ENCODE measurements around the gene VIPR2. TPM values are rescaled to one million over a fixed set of nuclear protein-coding genes. Genes with fewer than 3 reads are reported as not detected.

Gene VIPR2
- total RNA-seq, 4 donors from 2014 or later = 0.33 to 0.56 TPM; not detected in 2

DNA sequence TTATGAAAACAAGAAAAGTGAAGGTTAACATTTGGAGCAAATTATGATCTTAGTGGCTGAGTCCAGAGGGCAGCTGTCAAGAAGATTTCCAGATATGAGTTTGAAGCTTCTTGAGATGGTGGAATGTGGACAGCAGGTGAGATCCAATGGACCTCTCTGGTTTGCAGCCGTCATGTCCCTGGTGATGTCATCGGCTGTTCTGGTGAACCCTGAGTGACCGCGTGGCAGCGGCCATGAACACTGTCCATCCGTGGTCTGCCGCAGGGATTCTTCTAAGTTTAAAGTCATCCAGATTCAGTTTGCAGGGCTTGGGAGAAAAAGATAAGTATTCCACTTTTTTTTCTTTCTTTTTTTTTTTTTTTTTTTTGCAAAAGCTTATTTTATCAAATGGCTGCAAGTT, 15.8 kb upstream of the VIPR2 start:
- intact Hi-C loops (cut with DNase I) = no loop called here
- H3K27me3 ChIP-seq = no peaks in the 10 kb centered on the region
- no peaks in the 10 kb centered on the region for H3K9me3 ChIP-seq
- no peak for TF ChIP-seq POLR2A (IDR thresholded peaks at IDR 0.05)
- TF ChIP-seq, protein P1, sequence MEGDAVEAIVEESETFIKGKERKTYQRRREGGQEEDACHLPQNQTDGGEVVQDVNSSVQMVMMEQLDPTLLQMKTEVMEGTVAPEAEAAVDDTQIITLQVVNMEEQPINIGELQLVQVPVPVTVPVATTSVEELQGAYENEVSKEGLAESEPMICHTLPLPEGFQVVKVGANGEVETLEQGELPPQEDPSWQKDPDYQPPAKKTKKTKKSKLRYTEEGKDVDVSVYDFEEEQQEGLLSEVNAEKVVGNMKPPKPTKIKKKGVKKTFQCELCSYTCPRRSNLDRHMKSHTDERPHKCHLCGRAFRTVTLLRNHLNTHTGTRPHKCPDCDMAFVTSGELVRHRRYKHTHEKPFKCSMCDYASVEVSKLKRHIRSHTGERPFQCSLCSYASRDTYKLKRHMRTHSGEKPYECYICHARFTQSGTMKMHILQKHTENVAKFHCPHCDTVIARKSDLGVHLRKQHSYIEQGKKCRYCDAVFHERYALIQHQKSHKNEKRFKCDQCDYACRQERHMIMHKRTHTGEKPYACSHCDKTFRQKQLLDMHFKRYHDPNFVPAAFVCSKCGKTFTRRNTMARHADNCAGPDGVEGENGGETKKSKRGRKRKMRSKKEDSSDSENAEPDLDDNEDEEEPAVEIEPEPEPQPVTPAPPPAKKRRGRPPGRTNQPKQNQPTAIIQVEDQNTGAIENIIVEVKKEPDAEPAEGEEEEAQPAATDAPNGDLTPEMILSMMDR (IDR thresholded peaks at IDR 0.05) = no peak
- no peak overlapping the region for H3K4me3 ChIP-seq (replicated peaks in 1 of 3)
- H3K36me3 ChIP-seq = no peaks in the 10 kb centered on the region
- H3K27ac ChIP-seq = no peak overlapping the region
- H3K4me1 ChIP-seq = no peaks in the 10 kb centered on the region
- WGBS, 2 donors = 89 to 91% methylated on average over 7 of the region's 7 CpGs
- no peak for DNase-seq

DNA sequence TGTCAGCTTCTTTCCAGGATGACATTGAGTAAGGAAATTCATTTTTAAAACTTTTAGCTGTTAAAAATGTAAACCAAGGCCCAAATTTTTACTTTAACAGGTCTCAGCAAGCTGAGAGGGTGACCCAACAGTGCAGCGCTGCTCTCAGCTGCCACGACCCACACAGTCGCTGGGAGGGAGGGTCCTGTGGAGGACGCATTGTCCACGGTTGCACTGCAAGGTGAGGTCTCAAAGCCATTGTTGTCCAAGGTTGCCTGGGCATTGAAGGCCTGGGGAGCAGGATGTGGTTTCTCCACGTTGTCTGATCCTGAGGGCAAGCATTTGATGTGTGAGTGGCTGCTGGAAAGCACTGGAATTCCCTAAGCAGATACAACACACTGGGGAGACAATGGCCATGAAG, 15.1 kb upstream of the VIPR2 start:
- Histone ChIP-seq H3K27ac (no peak overlapping the region), H3K4me3 (replicated peaks in 1 of 3) (no peak overlapping the region), H3K4me1 (no peaks in the 10 kb centered on the region), H3K36me3 (no peaks in the 10 kb centered on the region), H3K9me3 (no peaks in the 10 kb centered on the region), H3K27me3 (no peaks in the 10 kb centered on the region)
- WGBS, 2 donors = 79 to 84% methylated on average over 6 of the region's 6 CpGs
- no peak for TF ChIP-seq POLR2A (IDR thresholded peaks at IDR 0.05)
- TF ChIP-seq, protein P1 (IDR thresholded peaks at IDR 0.05) = no peak
- intact Hi-C loops (cut with DNase I) = no loop called here
- DNase-seq = no peak

DNA sequence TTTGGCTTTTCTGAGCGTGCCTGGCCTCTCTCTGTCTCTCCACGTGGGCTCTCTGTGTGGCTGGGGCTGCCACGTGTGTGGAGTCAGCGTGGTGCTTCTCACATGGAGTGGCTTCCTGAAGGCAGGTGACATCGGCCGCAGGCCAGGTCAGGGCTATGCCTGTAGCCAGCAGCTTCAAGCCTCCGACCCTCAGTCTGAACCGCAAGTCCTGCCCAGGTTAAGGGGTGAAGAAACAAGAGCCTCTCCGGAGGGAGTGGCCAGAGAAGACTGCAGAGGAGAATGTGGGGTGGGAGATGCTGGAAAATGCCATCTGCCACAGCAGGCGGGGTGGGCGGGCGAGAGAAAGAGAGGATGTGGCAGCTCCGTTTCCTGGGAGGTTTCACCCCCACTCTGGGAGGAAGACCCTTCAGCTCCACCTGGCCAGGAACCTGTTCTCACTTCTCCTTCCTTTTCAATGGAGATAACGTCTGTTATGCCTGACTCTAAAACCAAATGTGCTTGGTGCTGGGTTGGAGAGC, 14.3 kb upstream of the VIPR2 start:
- no peaks in the 10 kb centered on the region for H3K9me3 ChIP-seq

DNA sequence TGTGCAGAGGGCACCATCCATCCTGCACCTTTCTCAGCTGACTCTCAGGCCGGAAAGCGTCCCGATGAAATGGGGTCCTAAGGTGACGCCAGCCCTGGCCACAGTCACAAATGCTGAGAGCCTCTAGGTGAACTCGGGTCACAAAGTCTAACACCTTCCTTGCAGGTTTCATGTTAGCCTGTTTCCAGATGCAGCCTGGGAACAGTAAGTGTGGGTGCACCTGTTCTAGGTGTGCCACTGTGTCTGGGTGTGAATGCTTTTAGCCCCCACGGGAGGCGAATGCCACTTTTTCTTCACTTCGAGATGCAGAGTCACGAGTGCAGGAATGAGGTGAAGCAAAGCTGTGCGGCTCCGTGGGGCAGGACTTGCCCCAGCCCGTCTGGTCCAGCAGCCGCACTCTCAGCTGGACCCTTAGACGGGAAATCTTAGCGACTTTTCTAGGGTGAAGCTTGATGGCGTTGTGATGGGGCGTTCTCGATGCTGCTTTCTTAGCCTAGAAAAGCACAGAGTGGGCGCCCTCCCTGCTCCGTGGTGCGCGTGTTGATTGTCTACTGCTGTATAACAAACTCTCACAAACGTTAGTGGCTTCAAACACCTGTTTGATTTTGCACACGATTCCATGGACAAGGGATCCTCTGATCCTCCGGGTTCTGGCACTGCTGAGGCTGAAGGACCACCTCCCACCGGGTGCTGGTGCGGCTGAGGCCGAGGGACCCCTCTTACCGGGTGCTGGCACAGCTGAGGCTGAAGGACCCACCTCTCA, 13.6 kb upstream of the VIPR2 start:
- 88 to 90% methylated on average over 27 to 29 of the region's 29 CpGs for WGBS, 2 donors
- TF ChIP-seq POLR2A (IDR thresholded peaks at IDR 0.05) = no peak
- TF ChIP-seq, protein P1 (IDR thresholded peaks at IDR 0.05) = no peak
- Histone ChIP-seq H3K9me3 (no peaks in the 10 kb centered on the region), H3K4me3 (replicated peaks in 1 of 3) (no peak overlapping the region), H3K27me3 (no peaks in the 10 kb centered on the region), H3K4me1 (no peaks in the 10 kb centered on the region), H3K36me3 (no peaks in the 10 kb centered on the region), H3K27ac (no peak overlapping the region)
- intact Hi-C loops (cut with DNase I) = no loop called here
- no peak for DNase-seq

More for the DNA sequence above, 14.3 kb upstream of the VIPR2 start:
- no peak for DNase-seq
- no peaks in the 10 kb centered on the region for H3K4me1 ChIP-seq
- H3K36me3 ChIP-seq = no peaks in the 10 kb centered on the region
- no peak overlapping the region for H3K4me3 ChIP-seq (replicated peaks in 1 of 3)
- no peak overlapping the region for H3K27ac ChIP-seq
- TF ChIP-seq POLR2A (IDR thresholded peaks at IDR 0.05) = no peak
- TF ChIP-seq, protein P1 (IDR thresholded peaks at IDR 0.05) = no peak
- 68 to 74% methylated on average over 12 to 14 of the region's 14 CpGs for WGBS, 2 donors
- no peaks in the 10 kb centered on the region for H3K27me3 ChIP-seq
- intact Hi-C loops (cut with DNase I) = no loop called here

DNA sequence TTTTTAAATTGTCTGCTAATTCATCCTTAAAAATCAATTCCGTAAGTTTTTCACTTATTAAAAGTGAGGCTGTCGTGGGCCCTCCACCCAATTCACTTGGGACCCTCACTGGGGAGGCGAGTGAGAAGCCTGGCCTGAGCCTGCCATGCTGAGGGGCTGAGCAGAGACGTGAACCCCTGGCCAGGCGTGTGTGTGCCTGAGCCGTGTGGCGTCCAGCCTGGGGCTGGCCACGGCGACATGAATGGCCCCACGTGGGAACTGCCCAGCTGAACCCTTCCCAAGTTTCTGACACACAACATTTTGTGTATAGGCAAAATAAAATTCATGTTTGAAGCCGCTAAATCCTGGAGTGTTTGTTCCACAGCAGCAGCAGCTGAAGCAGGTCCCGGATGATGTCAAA, 13.0 kb upstream of the VIPR2 start:
- intact Hi-C loops (cut with DNase I) = no loop called here
- Histone ChIP-seq H3K4me3 (replicated peaks in 1 of 3) (no peak overlapping the region), H3K9me3 (no peaks in the 10 kb centered on the region), H3K36me3 (no peaks in the 10 kb centered on the region), H3K27me3 (no peaks in the 10 kb centered on the region), H3K4me1 (no peaks in the 10 kb centered on the region), H3K27ac (no peak overlapping the region)
- WGBS, 2 donors = 89 to 94% methylated on average over 12 of the region's 12 CpGs
- TF ChIP-seq, protein P1 (IDR thresholded peaks at IDR 0.05) = no peak
- no peak for TF ChIP-seq POLR2A (IDR thresholded peaks at IDR 0.05)
- no peak for DNase-seq
